SK-N-SH (cell line): ENCODE data around the gene GRAMD1B. TPM values are rescaled to one million over a fixed set of nuclear protein-coding genes. Genes with fewer than 3 reads are reported as not detected.

Experiments used
- CTCF ChIA-PET: fragments of 300-600, 350-600 bp; formaldehyde crosslinking; extraction: SDS; loops from one replicate; lab custom pipeline; 2021; lab: Yijun Ruan, JAX
- POLR2A ChIA-PET: fragments of 350-600 bp; sonication (Branson Sonifier 250); formaldehyde crosslinking; extraction: SDS; loops from one replicate; lab custom pipeline; 2020; ENCODE audit warnings: antibody characterized with exemption, inconsistent platforms; lab: Yijun Ruan, JAX
- DNase-seq: peaks from one replicate; pipeline ENCODE4 v3.0.0; 2012
- H2AFZ ChIP-seq: fragments of 200-600 bp; sonication (generic); 2 replicates; pipeline ENCODE4 v1.8.1; 2016; ENCODE audit warnings: antibody characterized with exemption, mild to moderate bottlenecking, low read depth
- H3F3A ChIP-seq: fragments of 200-600 bp; sonication (generic); replicated peaks from 2 replicates; pipeline ENCODE3; 2016; ENCODE audit warnings: antibody characterized with exemption, mild to moderate bottlenecking; ENCODE audit not compliant: insufficient read depth
- H3K27ac ChIP-seq, 2 experiments: fragments of 200-500 bp in 1 of 2; fragments of 200-600 bp in 1 of 2; sonication (Bioruptor generic) in 1 of 2; sonication (generic), shearing (Covaris generic) in 1 of 2; 2 replicates each; pipeline versions ENCODE4 v1.5.1 to v1.6.1; 2014 to 2016; ENCODE audit warnings: low read depth in 2 of 2, inconsistent platforms in 1 of 2, low read length in 1 of 2, mild to moderate bottlenecking in 1 of 2, mixed read lengths in 1 of 2
- H3K27me3 ChIP-seq: fragments of 200-600 bp; sonication (generic), shearing (Covaris generic); 2 replicates; pipeline ENCODE4 v1.6.1; 2016; ENCODE audit warnings: mixed run types; ENCODE audit not compliant: insufficient read depth
- H3K36me3 ChIP-seq, 2 experiments: fragments of 200-500 bp in 1 of 2; fragments of 200-600 bp in 1 of 2; sonication (Bioruptor generic) in 1 of 2; sonication (generic) in 1 of 2; replicated peaks in 1 of 2; 2 replicates each; pipeline versions ENCODE3 to v1.5.1; 2014 to 2016; ENCODE audit warnings: low read length in 1 of 2, mild to moderate bottlenecking in 1 of 2; ENCODE audit not compliant: insufficient read depth in 2 of 2, control insufficient read depth in 1 of 2
- H3K4me1 ChIP-seq, 2 experiments: fragments of 200-500 bp in 1 of 2; fragments of 200-600 bp in 1 of 2; sonication (Bioruptor generic) in 1 of 2; sonication (generic), shearing (Covaris generic) in 1 of 2; 2 replicates each; pipeline versions ENCODE4 v1.5.1 to v1.6.1; 2014 to 2016; ENCODE audit warnings: low read depth in 1 of 2, low read length in 1 of 2, mixed run types in 1 of 2; ENCODE audit not compliant: insufficient read depth in 2 of 2, control insufficient read depth in 1 of 2
- H3K4me2 ChIP-seq: fragments of 200-600 bp; sonication (generic), shearing (Covaris generic); 2 replicates; pipeline ENCODE4 v1.6.1; 2017; ENCODE audit warnings: mixed run types
- H3K4me3 ChIP-seq, 2 experiments: fragments of 200-500 bp in 1 of 2; fragments of 200-600 bp in 1 of 2; sonication (Bioruptor generic) in 1 of 2; sonication (generic), shearing (Covaris generic) in 1 of 2; 2 replicates each; pipeline versions ENCODE4 v1.5.1 to v1.8.1; 2014 to 2016; ENCODE audit warnings: low read depth in 2 of 2, inconsistent platforms in 1 of 2, low read length in 1 of 2, mild to moderate bottlenecking in 1 of 2, mixed read lengths in 1 of 2, moderate library complexity in 1 of 2
- H3K79me2 ChIP-seq: fragments of 200-600 bp; sonication (generic); 2 replicates; pipeline ENCODE4 v1.8.1; 2017; ENCODE audit warnings: mild to moderate bottlenecking; ENCODE audit not compliant: insufficient read depth
- H3K9ac ChIP-seq: fragments of 200-600 bp; sonication (generic); 2 replicates; pipeline ENCODE4 v1.6.1; 2017; ENCODE audit warnings: mixed run types
- H3K9me2 ChIP-seq: fragments of 200-600 bp; sonication (generic); 2 replicates; pipeline ENCODE4 v1.6.1; 2017; ENCODE audit warnings: mixed run types
- H3K9me3 ChIP-seq: fragments of 200-600 bp; sonication (generic); 2 replicates; pipeline ENCODE4 v1.6.1; 2017; ENCODE audit warnings: mixed run types, mild to moderate bottlenecking, moderate library complexity
- H4K20me1 ChIP-seq: fragments of 200-600 bp; sonication (generic); 2 replicates; pipeline ENCODE4 v1.6.1; 2017; ENCODE audit warnings: mild to moderate bottlenecking, mixed run types; ENCODE audit not compliant: insufficient read depth
- CHD2 ChIP-seq: fragments of 150-350 bp; IDR thresholded peaks from 2 replicates; pipeline ENCODE4 v1.6.1; 2018; ENCODE audit warnings: low read length; ENCODE audit not compliant: partially characterized antibody
- ELF1 ChIP-seq: IDR thresholded peaks from 2 replicates; pipeline ENCODE4 v1.4.0; 2012
- EP300 ChIP-seq, 2 experiments: IDR thresholded peaks; 2 replicates each; pipeline versions ENCODE4 v1.4.0 to v1.6.1; 2012; ENCODE audit warnings: borderline replicate concordance in 1 of 2, low read depth in 1 of 2, low read length in 1 of 2
- EZH2phosphoT487 ChIP-seq: fragments of 200-600 bp; sonication (generic); IDR thresholded peaks from 2 replicates; pipeline ENCODE4 v1.6.1; 2017; ENCODE audit warnings: low read depth, mixed run types, mild to moderate bottlenecking, antibody characterized with exemption, moderate library complexity, borderline replicate concordance
- FOXM1 ChIP-seq: IDR thresholded peaks from 2 replicates; pipeline ENCODE4 v1.4.0; 2012; ENCODE audit warnings: low read depth, mild to moderate bottlenecking
- IRF3 ChIP-seq: fragments of 150-350 bp; IDR thresholded peaks from 2 replicates; pipeline ENCODE4 v1.6.1; 2016; ENCODE audit warnings: mild to moderate bottlenecking, low read depth, low read length
- MEF2A ChIP-seq: IDR thresholded peaks from 2 replicates; pipeline ENCODE4 v1.4.0; 2012; ENCODE audit warnings: low read depth, borderline replicate concordance
- NFIC ChIP-seq: IDR thresholded peaks from 2 replicates; pipeline ENCODE4 v1.4.0; 2012; ENCODE audit warnings: borderline replicate concordance
- NRF1 ChIP-seq: IDR thresholded peaks from 2 replicates; pipeline ENCODE4 v1.6.1; 2012; ENCODE audit warnings: low read depth, mild to moderate bottlenecking, low read length
- RCOR1 ChIP-seq: fragments of 150-350 bp; IDR thresholded peaks from 2 replicates; pipeline ENCODE4 v1.6.1; 2017; ENCODE audit warnings: antibody characterized with exemption, low read length
- SIN3A ChIP-seq: IDR thresholded peaks from 2 replicates; pipeline ENCODE4 v1.6.1; 2012; ENCODE audit warnings: low read depth, mild to moderate bottlenecking, low read length, moderate library complexity, borderline replicate concordance
- SMC3 ChIP-seq: IDR thresholded peaks from 2 replicates; pipeline ENCODE4 v1.6.1; 2012; ENCODE audit warnings: low read depth, low read length, improper control_type of control experiment
- TEAD4 ChIP-seq: IDR thresholded peaks from 2 replicates; pipeline ENCODE4 v1.4.0; 2012; ENCODE audit warnings: mild to moderate bottlenecking, borderline replicate concordance; ENCODE audit not compliant: insufficient read depth
- USF1 ChIP-seq: IDR thresholded peaks from 2 replicates; pipeline ENCODE4 v1.4.0; 2012; ENCODE audit warnings: low read depth, borderline replicate concordance
- WGBS: methylation state at CpG from one replicate; pipeline ENCODE4 v1.1.6; 2017; ENCODE audit warnings: low lambda C conversion rate; 5-methylcytosine and 5-hydroxymethylcytosine counted together
- polyA plus RNA-seq, 3 experiments: library from polyadenylated mRNA; depleted of rRNA; stranded (reverse); fragments of >200 nt; gene quantifications; 2 replicates each; pipeline ENCODE4 v1.2.3, GENCODE V29; 2012

The GRAMD1B gene
- polyA plus RNA-seq, 1 of the 3 experiments (the other 2 are of a cell fraction) = 14.5 TPM

GRCh38 chr11:123608371-123608770, 178.3 kb downstream of the GRAMD1B start:
- Histone ChIP-seq H3K9ac (no peak overlapping the region), H3K36me3 (peaks cover 16 to 37% of the 10 kb centered on the region in 2 experiments), H3K4me2 (no peak overlapping the region), H4K20me1 (no peaks in the 10 kb centered on the region)
- CTCF ChIA-PET = interaction anchor here (1.1 kb wide), 1 partner anchor 28 kb away, joined by 4 read pairs; no protein-coding TSS in a partner anchor
- POLR2A ChIA-PET = no interaction called here
- TF ChIP-seq RCOR1 (no peak), IRF3 (no peak), SIN3A (no peak), USF1 (no peak), NRF1 (no peak), NFIC (no peak), ELF1 (no peak), TEAD4 (no peak), SMC3 (no peak), FOXM1 (no peak)
- TF ChIP-seq, all 33 proteins: peak for 0
- no peak overlapping the region for H3K27ac ChIP-seq
- no peak for DNase-seq
- no peaks in the 10 kb centered on the region for H3K9me2 ChIP-seq
- whole genome bisulfite sequencing = 95% methylated on average over 9 of the region's 9 CpGs
- H3K9me3 ChIP-seq = no peaks in the 10 kb centered on the region
- H3K4me1 ChIP-seq = no peaks in the 10 kb centered on the region
- H2AFZ ChIP-seq = no peak overlapping the region
- H3K79me2 ChIP-seq = no peaks in the 10 kb centered on the region
- no peaks in the 10 kb centered on the region for H3F3A ChIP-seq
- H3K4me3 ChIP-seq = no peak overlapping the region
- H3K27me3 ChIP-seq = no peaks in the 10 kb centered on the region

GRCh38 chr11:123608945-123609344, 178.9 kb downstream of the GRAMD1B start:
- no peaks in the 10 kb centered on the region for H3K9me3 ChIP-seq
- H3K4me3 ChIP-seq = no peak overlapping the region
- H2AFZ ChIP-seq = no peak overlapping the region
- H3K9ac ChIP-seq = no peak overlapping the region
- H3K4me2 ChIP-seq = no peak overlapping the region
- ChIA-PET POLR2A (no interaction called here), CTCF (interaction anchor here (1.1 kb wide), 1 partner anchor 29 kb away, joined by 4 read pairs; no protein-coding TSS in a partner anchor)
- H3K27ac ChIP-seq = no peak overlapping the region
- peaks cover 16 to 42% of the 10 kb centered on the region in 2 experiments for H3K36me3 ChIP-seq
- no peaks in the 10 kb centered on the region for H3K9me2 ChIP-seq
- TF ChIP-seq ELF1 (no peak), EZH2phosphoT487 (no peak), SIN3A (no peak), EP300 (IDR thresholded peaks at IDR 0.05; ENCODE audit: borderline replicate concordance in 1 of 2, low read depth in 1 of 2, low read length in 1 of 2) (no peak), RCOR1 (no peak), IRF3 (no peak), CHD2 (no peak), MEF2A (no peak), NFIC (no peak)
- DNase-seq = no peak
- H3K4me1 ChIP-seq = no peaks in the 10 kb centered on the region
- 96% methylated on average over 7 of the region's 8 CpGs for WGBS
- no peaks in the 10 kb centered on the region for H3F3A ChIP-seq
- no peaks in the 10 kb centered on the region for H3K79me2 ChIP-seq
- H4K20me1 ChIP-seq = no peaks in the 10 kb centered on the region
- H3K27me3 ChIP-seq = no peaks in the 10 kb centered on the region
